ENCODE data around the gene ZHX3. TPM values are rescaled to one million over a fixed set of nuclear protein-coding genes. Genes with fewer than 3 reads are reported as not detected.

The ZHX3 gene
- total and polyA plus RNA-seq, 2 of the 13 experiments (the other 11 are each of a cell fraction or from before 2014, with no cell fraction given) = 8.4 to 11.7 TPM

DNA sequence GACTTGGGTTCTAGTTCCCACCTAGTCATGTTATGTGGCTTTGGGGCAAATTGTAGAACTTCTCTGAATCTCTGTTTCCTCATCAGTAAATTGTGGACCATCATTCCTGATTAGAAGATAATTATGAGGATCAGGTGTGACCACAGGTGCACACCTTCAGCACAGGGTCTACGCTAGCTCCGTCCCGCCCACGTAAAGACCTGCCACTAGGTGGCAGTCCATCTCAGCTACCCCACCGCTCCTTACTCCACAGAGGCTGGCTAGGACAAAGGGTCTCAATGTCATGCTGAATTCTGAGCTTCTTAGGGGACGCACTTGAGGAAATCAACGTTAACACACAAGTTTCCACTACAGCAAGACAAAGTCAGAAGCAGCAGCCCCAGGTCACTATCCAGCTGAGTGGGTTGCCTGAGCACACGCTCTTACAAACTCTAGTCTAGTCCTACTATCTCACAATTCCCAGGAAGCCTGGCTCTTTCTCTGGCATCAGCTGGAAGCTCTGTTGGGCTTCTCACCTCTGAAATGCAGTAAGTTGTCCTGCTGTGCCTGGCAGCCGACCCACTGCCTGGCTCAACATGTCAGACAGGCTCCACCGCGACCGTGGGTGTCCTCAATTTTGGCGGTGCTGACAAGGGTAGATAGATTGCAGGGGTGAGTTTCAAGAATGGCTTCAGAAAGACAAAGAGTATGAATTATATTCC is 182.2 kb downstream of the ZHX3 start (continued):
- TF ChIP-seq ZBTB8A (CRISPR knock-in tag; IDR thresholded peaks at IDR 0.05; ENCODE audit: borderline replicate concordance, low read depth) = no peak
- TF ChIP-seq ZNF720 (CRISPR knock-in tag; IDR thresholded peaks at IDR 0.05) = no peak
- no peak for TF ChIP-seq SCMH1 (CRISPR knock-in tag; IDR thresholded peaks at IDR 0.05; ENCODE audit: borderline replicate concordance)
- no peak for TF ChIP-seq ZHX2 (IDR thresholded peaks at IDR 0.05; ENCODE audit: low read depth)
- TF ChIP-seq ZHX2 (CRISPR knock-in tag; IDR thresholded peaks at IDR 0.05; ENCODE audit: borderline replicate concordance) = no peak
- TF ChIP-seq RFXANK (CRISPR knock-in tag; IDR thresholded peaks at IDR 0.05) = no peak; the same call in 1 of the 2 replicates
- TF ChIP-seq HNRNPH1 (optimal IDR thresholded peaks at IDR 0.05; ENCODE audit: low read depth, low read length) = no peak
- TF ChIP-seq REPIN1 (CRISPR knock-in tag; IDR thresholded peaks at IDR 0.05; ENCODE audit: borderline replicate concordance, low read depth) = no peak
- TF ChIP-seq RBFOX2 (IDR thresholded peaks at IDR 0.05; ENCODE audit: low read depth, low read length) = no peak
- peak; percentile 69; the same call in 1 of the 2 replicates for TF ChIP-seq ARNT2 (CRISPR knock-in tag; IDR thresholded peaks at IDR 0.05; ENCODE audit: low read depth)
- no peak for TF ChIP-seq SOX6 (IDR thresholded peaks at IDR 0.05)
- no peak; the same call in 1 of the 2 replicates for TF ChIP-seq SOX6 (CRISPR knock-in tag; IDR thresholded peaks at IDR 0.05)
- TF ChIP-seq FLYWCH1 (CRISPR knock-in tag; IDR thresholded peaks at IDR 0.05) = no peak
- no peak for TF ChIP-seq ZNF709 (CRISPR knock-in tag; IDR thresholded peaks at IDR 0.05)
- TF ChIP-seq, protein P1, sequence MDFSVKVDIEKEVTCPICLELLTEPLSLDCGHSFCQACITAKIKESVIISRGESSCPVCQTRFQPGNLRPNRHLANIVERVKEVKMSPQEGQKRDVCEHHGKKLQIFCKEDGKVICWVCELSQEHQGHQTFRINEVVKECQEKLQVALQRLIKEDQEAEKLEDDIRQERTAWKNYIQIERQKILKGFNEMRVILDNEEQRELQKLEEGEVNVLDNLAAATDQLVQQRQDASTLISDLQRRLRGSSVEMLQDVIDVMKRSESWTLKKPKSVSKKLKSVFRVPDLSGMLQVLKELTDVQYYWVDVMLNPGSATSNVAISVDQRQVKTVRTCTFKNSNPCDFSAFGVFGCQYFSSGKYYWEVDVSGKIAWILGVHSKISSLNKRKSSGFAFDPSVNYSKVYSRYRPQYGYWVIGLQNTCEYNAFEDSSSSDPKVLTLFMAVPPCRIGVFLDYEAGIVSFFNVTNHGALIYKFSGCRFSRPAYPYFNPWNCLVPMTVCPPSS (IDR thresholded peaks at IDR 0.05) = no peak
- peak; percentile 27; the same call in 1 of the 2 replicates for TF ChIP-seq HOXA3 (CRISPR knock-in tag; IDR thresholded peaks at IDR 0.05)
- TF ChIP-seq PRDM4 (CRISPR knock-in tag; IDR thresholded peaks at IDR 0.05; ENCODE audit: borderline replicate concordance) = no peak
- TF ChIP-seq ZNF253 (CRISPR knock-in tag; IDR thresholded peaks at IDR 0.05; ENCODE audit: borderline replicate concordance) = no peak
- TF ChIP-seq, protein P2, sequence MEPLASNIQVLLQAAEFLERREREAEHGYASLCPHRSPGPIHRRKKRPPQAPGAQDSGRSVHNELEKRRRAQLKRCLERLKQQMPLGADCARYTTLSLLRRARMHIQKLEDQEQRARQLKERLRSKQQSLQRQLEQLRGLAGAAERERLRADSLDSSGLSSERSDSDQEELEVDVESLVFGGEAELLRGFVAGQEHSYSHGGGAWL (CRISPR knock-in tag; IDR thresholded peaks at IDR 0.05) = 0 out of 2 replicates have a peak, but pooled peaks have one; percentile 33
- peak; percentile 83 for TF ChIP-seq ZNF124 (CRISPR knock-in tag; IDR thresholded peaks at IDR 0.05)
- no peak for TF ChIP-seq PLRG1 (conservative IDR thresholded peaks at IDR 0.05)
